Stimulated activated CD4-positive, alpha-beta T cell treated with anti-CD3 and anti-CD28 coated beads, Interleukin-1b, Interleukin-23, amount 100 ng/mL, for 4 hours (primary cell): ENCODE results near the gene HOOK2.

Source experiments
- DNase-seq, 2 donors: peaks; one replicate each; pipeline ENCODE4 v3.0.0-alpha.2; 2020; ENCODE audit warnings: low read depth in 2 of 2

HOOK2 gene

GRCh38 chr19:12783849-12784393 lies 8.6 kb upstream of the HOOK2 start:
- no peak for DNase-seq

GRCh38 chr19:12783291-12783848 lies 8.0 kb upstream of the HOOK2 start:
- no peak for DNase-seq

- DNase-seq = peak; percentile 90 to 91
These were observed 7.3 kb upstream of the HOOK2 start for GRCh38 chr19:12782424-12783290.

GRCh38 chr19:12782174-12782423 lies 6.7 kb upstream of the HOOK2 start:
- no peak for DNase-seq

- no peak for DNase-seq
These were observed 4.0 kb upstream of the HOOK2 start for GRCh38 chr19:12779162-12779993.

GRCh38 chr19:12778905-12779161 lies 3.5 kb upstream of the HOOK2 start:
- no peak for DNase-seq

- DNase-seq = peak in 1 of 2 donors; percentile 48
These were observed 2.9 kb upstream of the HOOK2 start for GRCh38 chr19:12778017-12778904.

- peak; percentile 81 to 83 for DNase-seq
These were observed 2.1 kb upstream of the HOOK2 start for GRCh38 chr19:12777217-12778016.

GRCh38 chr19:12773571-12773970 lies 1.8 kb downstream of the HOOK2 start:
- no peak for DNase-seq

- DNase-seq = no peak
These were observed 3.0 kb downstream of the HOOK2 start for GRCh38 chr19:12772323-12772722.

GRCh38 chr19:12770922-12771321 lies 4.4 kb downstream of the HOOK2 start:
- DNase-seq = no peak

- DNase-seq = peak in 1 of 2 donors; percentile 58
These were observed 5.7 kb downstream of the HOOK2 start for GRCh38 chr19:12769689-12770088.

GRCh38 chr19:12767666-12768065 lies 7.7 kb downstream of the HOOK2 start:
- no peak for DNase-seq

GRCh38 chr19:12767150-12767549 lies 8.2 kb downstream of the HOOK2 start:
- no peak for DNase-seq

- DNase-seq = peak; percentile 73 to 84
These were observed 9.3 kb downstream of the HOOK2 start for GRCh38 chr19:12766051-12766521.

GRCh38 chr19:12764698-12765097 lies 10.7 kb downstream of the HOOK2 start:
- DNase-seq = no peak

- DNase-seq = no peak
These were observed 12.3 kb downstream of the HOOK2 start for GRCh38 chr19:12763100-12763499.

- no peak for DNase-seq
These were observed 15.7 kb downstream of the HOOK2 start for GRCh38 chr19:12759686-12760085.

- peak; percentile 46 to 58 for DNase-seq
These were observed 17.6 kb downstream of the HOOK2 start for GRCh38 chr19:12757544-12758274.
